Transverse colon (tissue), 4 donors: ENCODE data around the gene FBXL13. TPM values are rescaled to one million over a fixed set of nuclear protein-coding genes. Genes with fewer than 3 reads are reported as not detected.
"Not testable (repeated sequence)": the region's sequence is repeated elsewhere in the genome, so short reads cannot be mapped to it uniquely, and the experiment has no call there.

ENCODE experiments used
- DNase-seq: peaks from one replicate; pipeline ENCODE4 v3.0.0-alpha.2; 2019
- H3K27ac ChIP-seq, 4 donors: fragments of 200-600 bp; sonication (generic); 2 replicates each; pipeline ENCODE4 v1.5.1; 2016 to 2018; ENCODE audit warnings: inconsistent platforms in 4 of 4
- H3K27me3 ChIP-seq: fragments of 200-600 bp; sonication (generic); 2 replicates; pipeline ENCODE4 v1.5.1; 2017; ENCODE audit warnings: inconsistent platforms
- H3K36me3 ChIP-seq, 4 donors: fragments of 200-600 bp; sonication (generic); 2 replicates each; pipeline ENCODE4 v1.5.1; 2017 to 2019; ENCODE audit warnings: inconsistent platforms in 4 of 4
- H3K4me1 ChIP-seq, 4 donors: fragments of 200-600 bp; sonication (generic); 2 replicates each; pipeline ENCODE4 v1.5.1; 2017 to 2020; ENCODE audit warnings: inconsistent platforms in 4 of 4
- H3K4me3 ChIP-seq, 4 donors: fragments of 200-600 bp; sonication (generic); 1 replicate in 1 of 4; 2 replicates in 3 of 4; pipeline versions ENCODE4 v1.5.1 to v1.6.1; 2017 to 2019; ENCODE audit warnings: inconsistent platforms in 4 of 4
- H3K9me3 ChIP-seq, 2 donors: fragments of 200-600 bp; sonication (generic); 2 replicates each; pipeline ENCODE4 v1.5.1; 2017 to 2019; ENCODE audit warnings: inconsistent platforms in 2 of 2
- CTCF ChIP-seq, 5 experiments: fragments of 200-600 bp in 3 of 5; fragments of 450-650 bp in 2 of 5; sonication (generic) in 3 of 5; IDR thresholded peaks; 1 replicate in 2 of 5; 2 replicates in 3 of 5; pipeline ENCODE4 v1.5.1; 2016 to 2017; ENCODE audit warnings: antibody characterized with exemption in 5 of 5, inconsistent platforms in 3 of 5, mild to moderate bottlenecking in 2 of 5, moderate library complexity in 1 of 5
- EP300 ChIP-seq: sonication (generic); formaldehyde crosslinking; IDR thresholded peaks from one replicate; pipeline ENCODE4 v1.6.1; 2017; ENCODE audit warnings: antibody characterized with exemption, low read depth
- POLR2A ChIP-seq: fragments of 450-650 bp; IDR thresholded peaks from one replicate; pipeline ENCODE4 v1.6.1; 2016; ENCODE audit warnings: antibody characterized with exemption, mild to moderate bottlenecking, moderate library complexity
- POLR2AphosphoS5 ChIP-seq, 3 donors: sonication (generic); formaldehyde crosslinking; IDR thresholded peaks; one replicate each; pipeline ENCODE4 v1.6.1; 2016; ENCODE audit warnings: antibody characterized with exemption in 3 of 3
- WGBS, 2 donors: methylation state at CpG; one replicate each; pipeline ENCODE4 v1.1.5; 2018; ENCODE audit warnings: low coverage in 1 of 2; 5-methylcytosine and 5-hydroxymethylcytosine counted together
- in situ Hi-C, 4 donors: fragments of 200-750 bp; cut with MboI; loops; one replicate each; pipeline versions ENCODE4 v1.15.0 to v1.15.1; 2017; ENCODE audit warnings: low sequenced_read_pairs in 3 of 4, low pct_ligation_motif_present in 1 of 4, low pct_unique_long_range_greater_than_20kb in 1 of 4
- intact Hi-C: fragments of 100-400 bp; cut with DNase I; formaldehyde crosslinking; loops from one replicate; pipeline ENCODE4 v1.15.1; 2023; ENCODE audit warnings: low total_unique reads
- total RNA-seq, 4 donors: library from RNA; depleted of rRNA; stranded (reverse); fragments of >200 nt; gene quantifications; one replicate each; pipeline ENCODE4 v1.1.0, GENCODE V29; 2016

The FBXL13 gene
- total RNA-seq, 4 donors from 2014 or later: 0.96 to 6.8 (median 1.9) TPM; not detected in 1

DNA sequence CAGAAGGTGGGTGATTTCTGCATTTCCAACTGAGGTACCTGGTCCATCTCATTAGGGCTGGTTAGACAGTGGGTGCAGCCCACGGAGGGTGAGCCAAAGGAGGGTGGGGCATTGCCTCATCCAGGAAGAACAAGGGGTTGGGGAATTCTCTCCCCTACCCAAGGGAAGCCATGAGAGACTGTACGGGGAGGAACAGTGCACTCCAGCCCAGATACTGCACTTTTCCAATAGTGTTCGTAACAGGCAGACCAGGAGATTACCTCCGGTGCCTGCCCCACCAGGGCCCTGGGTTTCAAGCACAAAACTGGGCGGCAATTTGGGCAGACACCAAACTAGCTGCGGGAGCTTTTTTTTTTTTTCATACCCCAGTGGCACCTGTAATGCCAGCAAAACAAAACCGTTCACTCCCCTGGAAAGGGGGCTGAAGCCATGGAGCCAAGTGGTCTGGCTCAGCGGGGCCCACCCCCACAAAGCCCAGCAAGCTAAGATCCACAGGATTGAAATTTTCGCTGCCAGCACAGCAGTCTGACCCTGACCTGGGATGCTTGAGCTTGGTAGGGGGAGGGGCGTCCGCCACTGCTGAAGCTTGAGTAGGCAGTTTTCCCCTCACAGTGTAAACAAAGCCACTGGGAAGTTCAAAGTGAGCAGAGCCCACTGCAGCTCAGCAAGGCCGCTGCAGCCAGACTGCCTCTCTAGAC lies 31.6 kb upstream of the FBXL13 start:
- no peak for TF ChIP-seq POLR2A
- TF ChIP-seq POLR2AphosphoS5 (IDR thresholded peaks at IDR 0.05): no peak
- TF ChIP-seq CTCF (IDR thresholded peaks at IDR 0.05): no peak
- no peak for TF ChIP-seq EP300
- Histone ChIP-seq H3K36me3 (peaks cover 0 to 15% (median 6%) of the 10 kb centered on the region in 4 donors), H3K4me3 (no peak overlapping the region), H3K27ac (no peak overlapping the region), H3K27me3 (no peaks in the 10 kb centered on the region), H3K4me1 (no peaks in the 10 kb centered on the region), H3K9me3 (no peaks in the 10 kb centered on the region)
- intact Hi-C loops: no loop called here
- DNase-seq: no peak
- WGBS, 2 donors: 82 to 90% methylated on average over 2 to 12 of the region's 12 CpGs
- in situ Hi-C loops: no loop called here

GRCh38 chr7:103101543-103101942 lies 26.9 kb upstream of the FBXL13 start:
- in situ Hi-C loops (no loop called here), intact Hi-C loops (no loop called here)
- H3K36me3 ChIP-seq: peaks cover 0 to 20% (median 9%) of the 10 kb centered on the region in 4 donors

GRCh38 chr7:103100348-103100747 lies 25.8 kb upstream of the FBXL13 start:
- no peaks in the 10 kb centered on the region for H3K27me3 ChIP-seq
- 62 to 63% methylated on average over 3 of the region's 3 CpGs for WGBS, 2 donors
- H3K4me1 ChIP-seq: no peaks in the 10 kb centered on the region
- in situ Hi-C loops: no loop called here
- peaks cover 0 to 20% (median 10%) of the 10 kb centered on the region in 4 donors for H3K36me3 ChIP-seq
- intact Hi-C loops: no loop called here
- TF ChIP-seq POLR2AphosphoS5 (IDR thresholded peaks at IDR 0.05) (no peak), CTCF (IDR thresholded peaks at IDR 0.05) (no peak)
- H3K9me3 ChIP-seq: no peaks in the 10 kb centered on the region
- no peak for DNase-seq
- H3K27ac ChIP-seq: no peak overlapping the region
- no peak overlapping the region for H3K4me3 ChIP-seq

More at GRCh38 chr7:103101543-103101942, 26.9 kb upstream of the FBXL13 start:
- H3K4me3 ChIP-seq: no peak overlapping the region
- H3K27me3 ChIP-seq: no peaks in the 10 kb centered on the region
- H3K4me1 ChIP-seq: no peaks in the 10 kb centered on the region
- 47 to 50% methylated on average over 2 of the region's 2 CpGs for WGBS, 2 donors
- H3K27ac ChIP-seq: no peak overlapping the region
- no peak for DNase-seq
- H3K9me3 ChIP-seq: no peaks in the 10 kb centered on the region
- TF ChIP-seq POLR2AphosphoS5 (IDR thresholded peaks at IDR 0.05): no peak
- TF ChIP-seq POLR2A: no peak
- TF ChIP-seq EP300: no peak
- no peak for TF ChIP-seq CTCF (IDR thresholded peaks at IDR 0.05)

DNA sequence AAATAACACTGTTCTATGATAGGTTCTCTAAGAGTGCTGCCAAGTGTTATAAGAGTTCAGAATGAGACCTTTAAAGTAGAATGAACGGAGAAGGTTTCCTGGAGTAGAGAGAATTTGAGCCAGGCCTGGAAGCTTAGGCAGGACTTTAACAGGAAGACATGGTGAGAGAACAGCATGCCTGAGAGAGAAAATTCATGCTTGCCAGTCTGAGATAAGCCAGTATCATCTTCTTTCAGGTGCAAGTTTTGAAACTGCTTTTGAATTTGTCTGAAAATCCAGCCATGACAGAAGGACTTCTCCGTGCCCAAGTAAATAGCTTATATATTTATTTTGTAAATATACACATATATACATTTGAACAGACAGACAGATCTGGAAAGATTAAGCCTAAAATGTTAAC lies 22.4 kb upstream of the FBXL13 start:
- DNase-seq: no peak
- TF ChIP-seq EP300 (no peak), POLR2AphosphoS5 (IDR thresholded peaks at IDR 0.05) (no peak), CTCF (IDR thresholded peaks at IDR 0.05) (no peak), POLR2A (no peak)
- no peaks in the 10 kb centered on the region for H3K27me3 ChIP-seq

DNA sequence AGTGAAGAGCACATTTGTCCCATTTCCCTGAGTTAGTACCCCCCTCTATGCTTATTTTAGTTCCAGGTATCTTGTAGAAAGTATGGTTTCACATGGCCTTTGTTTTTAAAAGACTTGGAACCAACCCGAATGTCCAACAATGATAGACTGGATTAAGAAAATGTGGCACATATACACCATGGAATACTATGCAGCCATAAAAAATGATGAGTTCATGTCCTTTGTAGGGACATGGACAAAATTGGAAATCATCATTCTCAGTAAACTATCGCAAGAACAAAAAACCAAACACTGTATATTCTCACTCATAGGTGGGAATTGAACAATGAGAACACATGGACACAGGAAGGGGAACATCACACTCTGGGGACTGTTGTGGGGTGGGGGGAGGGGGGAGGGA lies 21.0 kb upstream of the FBXL13 start:
- in situ Hi-C loops: loop anchor here in 1 of 4 donors (25.0 kb wide), 1 partner anchor 192 kb away; the partner anchor contains the start of gene PMPCB
- WGBS, 2 donors: 97 to 100% methylated on average over 1 to 2 of the region's 2 CpGs
- H3K4me3 ChIP-seq, intact Hi-C loops, H3K27ac ChIP-seq, H3K9me3 ChIP-seq, H3K4me1 ChIP-seq, DNase-seq, H3K27me3 ChIP-seq: not testable (repeated sequence)
- H3K36me3 ChIP-seq: peaks cover 0 to 14% (median 6%) of the 10 kb centered on the region in 4 donors

More for the DNA sequence above, 22.4 kb upstream of the FBXL13 start:
- H3K4me1 ChIP-seq: no peaks in the 10 kb centered on the region
- intact Hi-C loops: no loop called here
- H3K27ac ChIP-seq: no peak overlapping the region
- WGBS, 2 donors: 94% methylated on average over 2 of the region's 2 CpGs
- H3K36me3 ChIP-seq: peaks cover 0 to 19% (median 7%) of the 10 kb centered on the region in 4 donors
- H3K9me3 ChIP-seq: no peaks in the 10 kb centered on the region
- in situ Hi-C loops: loop anchor here in 1 of 4 donors (25.0 kb wide), 1 partner anchor 190 kb away; the partner anchor contains the start of gene PMPCB
- no peak overlapping the region for H3K4me3 ChIP-seq
